K562 (cell line): ENCODE data around the gene CD40. TPM values are rescaled to one million over a fixed set of nuclear protein-coding genes. Genes with fewer than 3 reads are reported as not detected.

Source experiments
- ATAC-seq: fragments of 200-7000 bp; cut with Tn5 transposase; 3 replicates; pipeline ENCODE4 v1.9.1; 2020; ENCODE audit warnings: moderate library complexity
- BruUV-seq: library from RNA; stranded (reverse); fragments of 400-500 nt; replicated peaks from 2 replicates; lab custom pipeline; 2021; lab: Mats Ljungman, UMichigan
- CTCF ChIA-PET: fragments of 300-600 bp; formaldehyde crosslinking; extraction: SDS; loops from one replicate; lab custom pipeline; 2021; ENCODE audit warnings: low intra/inter-chr PET ratio; lab: Yijun Ruan, JAX
- POLR2A ChIA-PET: fragments of 300-600, 350-650 bp; sonication (Branson Sonifier 250); formaldehyde crosslinking; extraction: SDS; loops from one replicate; lab custom pipeline; 2021; ENCODE audit warnings: antibody characterized with exemption, inconsistent platforms; lab: Yijun Ruan, JAX
- DNase-seq, 4 experiments: peaks; one replicate each; pipeline versions ENCODE4 v3.0.0 to v3.0.0-alpha.2; 2011 to 2018; ENCODE audit warnings: low spot score in 3 of 4, mixed read lengths in 3 of 4; ENCODE audit errors: extremely low read depth in 1 of 4
- FAIRE-seq: peaks from 2 replicates; lab custom pipeline; 2011; peaks lifted over from hg19 to GRCh38; lab: Jason Lieb, UNC
- H2AFZ ChIP-seq: 2 replicates; pipeline ENCODE4 v1.6.0; 2011; ENCODE audit warnings: low read depth, low read length, control low read depth, inconsistent platforms
- H3K27ac ChIP-seq: fragments of 200-600 bp; 3 replicates; pipeline ENCODE4 v1.8.0; 2011; ENCODE audit warnings: low read depth, mild to moderate bottlenecking, control low read depth, inconsistent platforms, low read length, moderate library complexity, mixed read lengths; ENCODE audit errors: extremely low read depth
- H3K27me3 ChIP-seq, 2 experiments: fragments of 300-600 bp in 1 of 2; 2 replicates in 1 of 2; 3 replicates in 1 of 2; pipeline versions ENCODE4 v1.6.0 to v1.8.0; 2011; ENCODE audit warnings: inconsistent platforms in 2 of 2, low read length in 2 of 2, mild to moderate bottlenecking in 1 of 2, mixed read lengths in 1 of 2, moderate library complexity in 1 of 2; ENCODE audit not compliant: control insufficient read depth in 2 of 2, insufficient read depth in 2 of 2
- H3K36me3 ChIP-seq: fragments of 300-600 bp; 3 replicates; pipeline ENCODE4 v1.8.0; 2011; ENCODE audit warnings: mild to moderate bottlenecking, low read length, inconsistent platforms; ENCODE audit not compliant: control insufficient read depth, insufficient read depth
- H3K4me1 ChIP-seq, 2 experiments: fragments of 200-600 bp in 1 of 2; replicated peaks in 1 of 2; 2 replicates in 1 of 2; 3 replicates in 1 of 2; pipeline versions ENCODE4 v1.5.1 to v1.8.0; 2011; ENCODE audit warnings: inconsistent platforms in 2 of 2, low read length in 2 of 2, mild to moderate bottlenecking in 1 of 2, mixed read lengths in 1 of 2, moderate library complexity in 1 of 2; ENCODE audit not compliant: control insufficient read depth in 2 of 2, insufficient read depth in 2 of 2
- H3K4me2 ChIP-seq: 2 replicates; pipeline ENCODE4 v1.6.1; 2011; ENCODE audit warnings: low read length, control low read depth, inconsistent platforms, mixed read lengths; ENCODE audit not compliant: insufficient read depth
- H3K4me3 ChIP-seq: fragments of 200-600 bp; sonication (generic), shearing (Covaris generic); 2 replicates; pipeline ENCODE4 v1.5.1; 2016; ENCODE audit warnings: control low read depth, inconsistent platforms
- H3K79me2 ChIP-seq: fragments of 200-600 bp; 3 replicates; pipeline ENCODE4 v1.8.0; 2011; ENCODE audit warnings: low read length, inconsistent platforms; ENCODE audit not compliant: control insufficient read depth, insufficient read depth
- H3K9ac ChIP-seq, 2 experiments: 2 replicates each; pipeline versions ENCODE4 v1.6.0 to v1.6.1; 2011; ENCODE audit warnings: low read depth in 2 of 2, low read length in 2 of 2, control low read depth in 1 of 2, inconsistent platforms in 1 of 2, mild to moderate bottlenecking in 1 of 2, mixed read lengths in 1 of 2; ENCODE audit not compliant: insufficient read depth in 1 of 2
- H3K9me1 ChIP-seq: one replicate; pipeline ENCODE4 v1.6.0; 2011; ENCODE audit warnings: inconsistent platforms, mild to moderate bottlenecking, low read length, moderate library complexity; ENCODE audit not compliant: control insufficient read depth, insufficient read depth
- H3K9me3 ChIP-seq: replicated peaks from 2 replicates; pipeline ENCODE4 v1.5.1; 2011; ENCODE audit warnings: low read depth, low read length, inconsistent platforms; ENCODE audit not compliant: control insufficient read depth, insufficient read depth
- H4K20me1 ChIP-seq: replicated peaks from 2 replicates; pipeline ENCODE4 v1.6.1; 2011; ENCODE audit warnings: low read length, inconsistent platforms, mixed read lengths; ENCODE audit not compliant: control insufficient read depth, insufficient read depth
- BCOR ChIP-seq: fragments of 450-650 bp; IDR thresholded peaks from 2 replicates; pipeline ENCODE4 v1.6.1; 2016
- BDP1 ChIP-seq: IDR thresholded peaks from 3 replicates; pipeline ENCODE4 v1.6.1; 2011; ENCODE audit not compliant: insufficient read length, insufficient read depth
- CBX2 ChIP-seq: fragments of 200-600 bp; sonication (generic); IDR thresholded peaks from one replicate; pipeline ENCODE4 v1.6.1; 2012; ENCODE audit warnings: mild to moderate bottlenecking, low read length, inconsistent platforms; ENCODE audit not compliant: insufficient read depth, poor library complexity, severe bottlenecking
- CHD4 ChIP-seq: fragments of 200-600 bp; sonication (generic); IDR thresholded peaks from 3 replicates; pipeline ENCODE4 v1.6.1; 2012; ENCODE audit warnings: low read depth, mild to moderate bottlenecking, mixed read lengths, low read length, inconsistent platforms; ENCODE audit not compliant: insufficient read depth, insufficient replicate concordance, poor library complexity, severe bottlenecking
- EGR1 ChIP-seq: fragments of 450-650 bp; conservative IDR thresholded peaks from 2 replicates; pipeline ENCODE4 v1.6.1; 2017; ENCODE audit warnings: mild to moderate bottlenecking
- ESRRA ChIP-seq: fragments of 450-650 bp; IDR thresholded peaks from 2 replicates; pipeline ENCODE4 v1.6.1; 2014; ENCODE audit warnings: low read depth, mild to moderate bottlenecking, moderate library complexity, borderline replicate concordance
- HLTF ChIP-seq: fragments of 450-650 bp; IDR thresholded peaks from 2 replicates; pipeline ENCODE4 v1.6.1; 2016
- NFE2 ChIP-seq: IDR thresholded peaks from 2 replicates; pipeline ENCODE4 v1.6.1; 2014; ENCODE audit warnings: antibody characterized with exemption, low read depth
- PCBP1 ChIP-seq: fragments of 200-400 bp; formaldehyde crosslinking; IDR thresholded peaks from 2 replicates; pipeline ENCODE4 v1.6.1; 2018; ENCODE audit warnings: mild to moderate bottlenecking, low read depth, low read length; ENCODE audit not compliant: poor library complexity, severe bottlenecking
- RBM25 ChIP-seq: fragments of 200-400 bp; formaldehyde crosslinking; IDR thresholded peaks from 2 replicates; pipeline ENCODE4 v1.6.1; 2018; ENCODE audit warnings: low read length, low read depth, moderate library complexity; ENCODE audit not compliant: severe bottlenecking
- SMAD2 ChIP-seq: fragments of 150-350 bp; IDR thresholded peaks from 2 replicates; pipeline ENCODE4 v1.6.1; 2014; ENCODE audit warnings: low read depth, mild to moderate bottlenecking, low read length
- TAL1 ChIP-seq: fragments of 450-650 bp; IDR thresholded peaks from 2 replicates; pipeline ENCODE4 v1.6.1; 2016; ENCODE audit warnings: mild to moderate bottlenecking
- TARDBP ChIP-seq: fragments of 450-650 bp; IDR thresholded peaks from 2 replicates; pipeline ENCODE4 v1.6.1; 2016
- ZSCAN32 ChIP-seq: fragments of 450-650 bp; formaldehyde crosslinking; IDR thresholded peaks from 2 replicates; pipeline ENCODE4 v1.4.0; 2020; ENCODE audit warnings: mild to moderate bottlenecking, moderate library complexity
- in situ Hi-C: fragments of 300-500 bp; cut with MboI; formaldehyde crosslinking; loops from 4 replicates; pipeline ENCODE4 v1.15.0; 2018; ENCODE audit warnings: inconsistent platforms, mixed read lengths
- intact Hi-C: fragments of 100-400 bp; cut with micrococcal nuclease; formaldehyde crosslinking; loops from 2 replicates; pipeline ENCODE4 v1.14.2; 2022
- polyA plus RNA-seq, 8 experiments: library from polyadenylated mRNA; depleted of rRNA in 4 of 8; stranded (reverse) in 5 of 8; unstranded in 3 of 8; fragments of >200 nt; fragmentation: Nextera tagmentation in 2 of 8; fragmentation: Illumina TruSeq in 1 of 8; extraction: Ambion mirVana in 2 of 8; extraction: Trizol in 1 of 8; gene quantifications; 2 replicates each; pipeline versions ENCODE4 v1.2.1 to v1.2.3, GENCODE V29; 2011 to 2014; ENCODE audit warnings: inconsistent platforms in 1 of 8, missing spikeins in 1 of 8
- total RNA-seq, 7 experiments: library from RNA; depleted of rRNA in 6 of 7; stranded (reverse); fragments of >200 nt in 6 of 7; fragmentation: Illumina TruSeq in 2 of 7; extraction: Trizol in 2 of 7; gene quantifications; 2 replicates each; pipeline versions ENCODE4 v1.2.1 to v1.2.3, GENCODE V29; 2011 to 2021; ENCODE audit warnings: low replicate concordance in 1 of 7
- TF ChIP-seq, protein P1 (sequence below): fragments of 450-650 bp; IDR thresholded peaks from 2 replicates; pipeline ENCODE4 v1.6.1; 2016; ENCODE audit warnings: mild to moderate bottlenecking
- TF ChIP-seq, protein P2 (sequence below): fragments of 250-450 bp; sonication (Bioruptor Pico); IDR thresholded peaks from 2 replicates; pipeline ENCODE4 v1.4.0; 2020
- TF ChIP-seq, protein P3 (sequence below): fragments of 250-450 bp; sonication (Bioruptor Pico); IDR thresholded peaks from 2 replicates; pipeline ENCODE4 v1.6.1; 2021; ENCODE audit warnings: mild to moderate bottlenecking

CD40 gene
- total and polyA plus RNA-seq, 9 of the 15 experiments (the other 6 are each of a cell fraction or from before 2014, with no cell fraction given): 0.76 to 3.7 (median 1.6) TPM

DNA sequence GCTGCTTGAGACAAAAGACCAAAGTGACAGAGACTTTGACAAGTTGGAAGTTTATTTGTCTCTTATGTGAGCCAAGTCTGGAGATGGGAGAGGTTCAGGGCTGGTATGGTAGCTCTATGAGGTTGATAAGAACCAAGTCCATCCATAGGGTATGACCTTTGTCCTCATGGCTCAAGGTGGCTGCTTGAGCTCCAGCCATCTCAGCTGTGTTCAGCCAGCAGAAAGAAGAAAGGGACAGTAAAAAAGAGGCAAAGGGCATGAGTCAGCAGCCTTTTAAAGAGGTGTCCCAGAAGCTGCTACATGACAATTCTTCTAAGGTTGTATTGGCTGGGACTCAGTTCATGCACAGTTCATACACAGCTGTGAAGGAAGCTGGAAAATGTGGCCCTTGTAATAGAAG lies 49.0 kb downstream of the CD40 start:
- Histone ChIP-seq H3K27me3 (peaks cover 0 to 58% of the 10 kb centered on the region in 2 experiments; a peak in 4 of 5 replicates), H4K20me1 (peaks cover 8% of the 10 kb centered on the region; the same call in 1 of the 2 replicates), H3K9ac (no peak overlapping the region), H2AFZ (no peak overlapping the region), H3K4me1 (no peaks in the 10 kb centered on the region), H3K4me2 (no peak overlapping the region), H3K79me2 (no peaks in the 10 kb centered on the region), H3K4me3 (no peak overlapping the region), H3K36me3 (no peaks in the 10 kb centered on the region), H3K27ac (no peak overlapping the region), H3K9me3 (no peaks in the 10 kb centered on the region), H3K9me1 (no peaks in the 10 kb centered on the region)
- DNase-seq: no peak
- CTCF ChIA-PET: no interaction called here
- no peak for FAIRE-seq
- no peak for TF ChIP-seq CHD4
- TF ChIP-seq CBX2: no peak
- no peak for TF ChIP-seq ESRRA
- no peak for TF ChIP-seq ZSCAN32
- TF ChIP-seq, protein P1, sequence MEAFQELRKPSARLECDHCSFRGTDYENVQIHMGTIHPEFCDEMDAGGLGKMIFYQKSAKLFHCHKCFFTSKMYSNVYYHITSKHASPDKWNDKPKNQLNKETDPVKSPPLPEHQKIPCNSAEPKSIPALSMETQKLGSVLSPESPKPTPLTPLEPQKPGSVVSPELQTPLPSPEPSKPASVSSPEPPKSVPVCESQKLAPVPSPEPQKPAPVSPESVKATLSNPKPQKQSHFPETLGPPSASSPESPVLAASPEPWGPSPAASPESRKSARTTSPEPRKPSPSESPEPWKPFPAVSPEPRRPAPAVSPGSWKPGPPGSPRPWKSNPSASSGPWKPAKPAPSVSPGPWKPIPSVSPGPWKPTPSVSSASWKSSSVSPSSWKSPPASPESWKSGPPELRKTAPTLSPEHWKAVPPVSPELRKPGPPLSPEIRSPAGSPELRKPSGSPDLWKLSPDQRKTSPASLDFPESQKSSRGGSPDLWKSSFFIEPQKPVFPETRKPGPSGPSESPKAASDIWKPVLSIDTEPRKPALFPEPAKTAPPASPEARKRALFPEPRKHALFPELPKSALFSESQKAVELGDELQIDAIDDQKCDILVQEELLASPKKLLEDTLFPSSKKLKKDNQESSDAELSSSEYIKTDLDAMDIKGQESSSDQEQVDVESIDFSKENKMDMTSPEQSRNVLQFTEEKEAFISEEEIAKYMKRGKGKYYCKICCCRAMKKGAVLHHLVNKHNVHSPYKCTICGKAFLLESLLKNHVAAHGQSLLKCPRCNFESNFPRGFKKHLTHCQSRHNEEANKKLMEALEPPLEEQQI: no peak
- no peak for TF ChIP-seq TAL1
- TF ChIP-seq NFE2: 0 out of 2 replicates have a peak, but pooled peaks have one; percentile 7
- no peak for TF ChIP-seq SMAD2
- TF ChIP-seq TARDBP: no peak
- TF ChIP-seq, protein P2, sequence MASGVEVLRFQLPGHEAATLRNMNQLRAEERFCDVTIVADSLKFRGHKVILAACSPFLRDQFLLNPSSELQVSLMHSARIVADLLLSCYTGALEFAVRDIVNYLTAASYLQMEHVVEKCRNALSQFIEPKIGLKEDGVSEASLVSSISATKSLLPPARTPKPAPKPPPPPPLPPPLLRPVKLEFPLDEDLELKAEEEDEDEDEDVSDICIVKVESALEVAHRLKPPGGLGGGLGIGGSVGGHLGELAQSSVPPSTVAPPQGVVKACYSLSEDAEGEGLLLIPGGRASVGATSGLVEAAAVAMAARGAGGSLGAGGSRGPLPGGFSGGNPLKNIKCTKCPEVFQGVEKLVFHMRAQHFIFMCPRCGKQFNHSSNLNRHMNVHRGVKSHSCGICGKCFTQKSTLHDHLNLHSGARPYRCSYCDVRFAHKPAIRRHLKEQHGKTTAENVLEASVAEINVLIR (CRISPR knock-in tag): no peak
- peak; percentile 92 for TF ChIP-seq RBM25
- TF ChIP-seq BCOR: 0 out of 2 replicates have a peak, but pooled peaks have one; percentile 26
- TF ChIP-seq BDP1: no peak
- TF ChIP-seq EGR1: no peak
- TF ChIP-seq HLTF: peak; percentile 56; the same call in 1 of the 2 replicates
- TF ChIP-seq, protein P3, sequence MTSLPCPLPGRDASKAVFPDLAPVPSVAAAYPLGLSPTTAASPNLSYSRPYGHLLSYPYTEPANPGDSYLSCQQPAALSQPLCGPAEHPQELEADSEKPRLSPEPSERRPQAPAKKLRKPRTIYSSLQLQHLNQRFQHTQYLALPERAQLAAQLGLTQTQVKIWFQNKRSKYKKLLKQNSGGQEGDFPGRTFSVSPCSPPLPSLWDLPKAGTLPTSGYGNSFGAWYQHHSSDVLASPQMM: no peak
- no peak for TF ChIP-seq PCBP1
- in situ Hi-C loops (no loop called here), intact Hi-C loops (no loop called here)
- POLR2A ChIA-PET: interaction anchor here (1.3 to 1.7 kb wide), 3 partner anchors 10 to 14 kb away, joined by 3 to 6 read pairs (median 4); no protein-coding TSS in a partner anchor
- ATAC-seq: no peak
- BruUV-seq: no TSS peak
